Spleen (tissue), 11 donors: Measurements from ENCODE around the gene SAE1. TPM values are rescaled to one million over a fixed set of nuclear protein-coding genes. Genes with fewer than 3 reads are reported as not detected.
"Not testable (repeated sequence)": the region's sequence is repeated elsewhere in the genome, so short reads cannot be mapped to it uniquely, and the experiment has no call there.

Experiments used
- DNase-seq: peaks from one replicate; pipeline ENCODE4 v3.0.0-alpha.2; 2020
- H3K27ac ChIP-seq, 8 donors: fragments of 200-600 bp; sonication (generic) in 7 of 8; 1 replicate in 4 of 8; 2 replicates in 4 of 8; pipeline versions ENCODE4 v1.5.0 to v1.8.0; 2016 to 2021; ENCODE audit warnings: inconsistent platforms in 4 of 8, mild to moderate bottlenecking in 4 of 8, moderate library complexity in 1 of 8
- H3K27me3 ChIP-seq, 7 donors: fragments of 200-600 bp; sonication (generic) in 6 of 7; replicated peaks in 1 of 7; 1 replicate in 4 of 7; 2 replicates in 3 of 7; pipeline versions ENCODE4 v1.5.0 to v1.8.0; 2016 to 2021; ENCODE audit warnings: inconsistent platforms in 3 of 7, mild to moderate bottlenecking in 1 of 7
- H3K36me3 ChIP-seq, 6 donors: fragments of 200-600 bp; sonication (generic) in 5 of 6; 1 replicate in 4 of 6; 2 replicates in 2 of 6; pipeline versions ENCODE4 v1.5.0 to v1.8.0; 2016 to 2021; ENCODE audit warnings: inconsistent platforms in 2 of 6
- H3K4me1 ChIP-seq, 6 donors: fragments of 200-600 bp; sonication (generic) in 5 of 6; 1 replicate in 3 of 6; 2 replicates in 3 of 6; pipeline versions ENCODE4 v1.5.0 to v1.8.0; 2016 to 2021; ENCODE audit warnings: inconsistent platforms in 3 of 6
- H3K4me3 ChIP-seq, 8 donors: fragments of 200-600 bp; sonication (generic) in 7 of 8; 1 replicate in 4 of 8; 2 replicates in 4 of 8; pipeline versions ENCODE4 v1.5.0 to v1.8.0; 2016 to 2021; ENCODE audit warnings: inconsistent platforms in 4 of 8, mild to moderate bottlenecking in 4 of 8, moderate library complexity in 2 of 8
- H3K9me3 ChIP-seq, 8 donors: fragments of 200-600 bp; sonication (generic) in 7 of 8; 1 replicate in 4 of 8; 2 replicates in 4 of 8; pipeline versions ENCODE4 v1.5.0 to v1.8.0; 2016 to 2021; ENCODE audit warnings: inconsistent platforms in 4 of 8
- CTCF ChIP-seq, 11 experiments: fragments of 200-600 bp in 7 of 11; fragments of 450-650 bp in 4 of 11; sonication (generic) in 4 of 11; IDR thresholded peaks in 8 of 11; conservative IDR thresholded peaks in 3 of 11; 1 replicate in 7 of 11; 2 replicates in 4 of 11; pipeline versions ENCODE4 v1.4.0 to v1.8.0; 2016 to 2021; ENCODE audit warnings: antibody characterized with exemption in 11 of 11, inconsistent platforms in 4 of 11, mild to moderate bottlenecking in 1 of 11
- POLR2A ChIP-seq, 3 donors: fragments of 450-650 bp; IDR thresholded peaks; one replicate each; pipeline ENCODE4 v1.5.1; 2017; ENCODE audit warnings: antibody characterized with exemption in 3 of 3, mild to moderate bottlenecking in 1 of 3
- POLR2AphosphoS5 ChIP-seq, 3 donors: sonication (generic); formaldehyde crosslinking; IDR thresholded peaks; one replicate each; pipeline ENCODE4 v1.5.1; 2017; ENCODE audit warnings: antibody characterized with exemption in 3 of 3
- WGBS, 5 donors: extraction: QIAGEN DNeasy Blood & Tissue Kit in 3 of 5; methylation state at CpG; one replicate each; pipeline versions ENCODE4 v1.1.5 to v1.1.7; 2013 to 2018; 5-methylcytosine and 5-hydroxymethylcytosine counted together
- intact Hi-C: fragments of 100-400 bp; cut with DNase I; formaldehyde crosslinking; loops from one replicate; pipeline ENCODE4 v1.15.0; 2023; ENCODE audit warnings: low total_unique reads
- polyA plus RNA-seq, 3 donors: library from polyadenylated mRNA; stranded (reverse); fragments of 200-250 nt; gene quantifications; one replicate each; pipeline ENCODE4 v1.2.1, GENCODE V29; 2013
- total RNA-seq, 7 donors: library from RNA; depleted of rRNA in 3 of 7; stranded (reverse); fragments of >200 nt in 3 of 7; fragmentation: NEBNext Ultra II Directional in 4 of 7; extraction: Animal tissue kit (Norgen Biotek cat#: 25700) in 4 of 7; gene quantifications; one replicate each; pipeline versions ENCODE4 v1.1.0 to v1.2.1, GENCODE V29; 2016 to 2021
- donor health status: healthy with polysubstance abuse.
- donor health status: DM: no; HTN: no; CAD: no; lungs with moderate emphysema.
- donor health status: DM: no; HTN: no; CAD: no.
- donor health status: Bipolar disorder and iron deficiency.
- donor health status: healthy.
- donor health status: DM: no; HTN: no; CAD: no.
- donor health status: DM: yes; HTN: yes; CAD: no.

SAE1 gene
- total and polyA plus RNA-seq, 10 donors = 28.1 to 72.4 (median 55.9) TPM

- Histone ChIP-seq H3K4me3 (no peak overlapping the region), H3K9me3 (no peaks in the 10 kb centered on the region), H3K27me3 (peaks cover 0 to 35% (median 0%) of the 10 kb centered on the region in 7 donors), H3K27ac (no peak overlapping the region), H3K4me1 (peaks cover 14 to 36% (median 30%) of the 10 kb centered on the region in 6 donors), H3K36me3 (no peaks in the 10 kb centered on the region)
- intact Hi-C loops = no loop called here
- DNase-seq = peak; percentile 93
- WGBS, 5 donors = 31 to 36% (median 34%) methylated on average over 25 of the region's 25 CpGs
- TF ChIP-seq POLR2A (IDR thresholded peaks at IDR 0.05) (no peak), POLR2AphosphoS5 (IDR thresholded peaks at IDR 0.05) (peak in 2 of 3 donors; percentile 29 to 40), CTCF (IDR thresholded peaks at IDR 0.05 in 8 of 11, conservative IDR thresholded peaks at IDR 0.05 in 3 of 11) (peak; percentile 71 to 93 (median 86))
Observed at GRCh38 chr19:47247308-47247990, 116.8 kb downstream of the SAE1 start.

GRCh38 chr19:47253016-47253415 lies 122.4 kb downstream of the SAE1 start:
- H3K36me3 ChIP-seq, H3K27ac ChIP-seq, H3K9me3 ChIP-seq, H3K27me3 ChIP-seq, H3K4me3 ChIP-seq, DNase-seq, intact Hi-C loops: not testable (repeated sequence)
- H3K4me1 ChIP-seq = peaks cover 4 to 22% (median 15%) of the 10 kb centered on the region in 6 donors
- 79 to 86% (median 85%) methylated on average over 8 of the region's 8 CpGs for WGBS, 5 donors

- no peaks in the 10 kb centered on the region for H3K27me3 ChIP-seq
- intact Hi-C loops = no loop called here
- no peak overlapping the region for H3K27ac ChIP-seq
- H3K4me1 ChIP-seq = peaks cover 9 to 26% (median 19%) of the 10 kb centered on the region in 6 donors
- no peak for DNase-seq
- TF ChIP-seq POLR2A (IDR thresholded peaks at IDR 0.05) = no peak
- TF ChIP-seq POLR2AphosphoS5 (IDR thresholded peaks at IDR 0.05) = no peak
- TF ChIP-seq CTCF (IDR thresholded peaks at IDR 0.05 in 8 of 11, conservative IDR thresholded peaks at IDR 0.05 in 3 of 11) = no peak
- peaks cover 0 to 4% (median 2%) of the 10 kb centered on the region in 6 donors for H3K36me3 ChIP-seq
- WGBS, 5 donors = 86 to 91% (median 91%) methylated on average over 3 of the region's 3 CpGs
- H3K4me3 ChIP-seq = no peak overlapping the region
- H3K9me3 ChIP-seq = no peaks in the 10 kb centered on the region
Observed at GRCh38 chr19:47253467-47253881, 122.8 kb downstream of the SAE1 start.

- no peaks in the 10 kb centered on the region for H3K27me3 ChIP-seq
- peaks cover 9 to 31% (median 24%) of the 10 kb centered on the region in 6 donors for H3K4me1 ChIP-seq
- no peaks in the 10 kb centered on the region for H3K9me3 ChIP-seq
- TF ChIP-seq POLR2A (IDR thresholded peaks at IDR 0.05) = no peak
- TF ChIP-seq CTCF (IDR thresholded peaks at IDR 0.05 in 8 of 11, conservative IDR thresholded peaks at IDR 0.05 in 3 of 11) = no peak
- TF ChIP-seq POLR2AphosphoS5 (IDR thresholded peaks at IDR 0.05) = no peak
- no peak overlapping the region for H3K4me3 ChIP-seq
- WGBS, 5 donors = 91 to 97% (median 92%) methylated on average over 5 of the region's 5 CpGs
- intact Hi-C loops = no loop called here
- no peak overlapping the region for H3K27ac ChIP-seq
- no peak for DNase-seq
- peaks cover 0 to 9% (median 7%) of the 10 kb centered on the region in 6 donors for H3K36me3 ChIP-seq
Observed at GRCh38 chr19:47253970-47254369, 123.3 kb downstream of the SAE1 start.
